GM18505 (cell line): ENCODE results near the gene PSMA5.

Source experiments
- ATAC-seq: cut with Tn5 transposase; IDR thresholded peaks from one replicate; pipeline ENCODE4 v1.9.1; 2021; ENCODE audit not compliant: unreplicated experiment
- POLR2A ChIP-seq: IDR thresholded peaks from 4 replicates; pipeline ENCODE4 v1.6.1; 2011; ENCODE audit warnings: borderline replicate concordance; ENCODE audit not compliant: insufficient read depth, insufficient read length; ENCODE audit errors: extremely low read depth

The PSMA5 gene

GRCh38 chr1:109357616-109358015, 68.6 kb downstream of the PSMA5 start:
- no peak for ATAC-seq
- no peak for TF ChIP-seq POLR2A

GRCh38 chr1:109356915-109357314, 69.3 kb downstream of the PSMA5 start:
- no peak for ATAC-seq
- TF ChIP-seq POLR2A = no peak

GRCh38 chr1:109356505-109356904, 69.7 kb downstream of the PSMA5 start:
- no peak for ATAC-seq
- TF ChIP-seq POLR2A = no peak

GRCh38 chr1:109354929-109355328, 71.3 kb downstream of the PSMA5 start:
- no peak for ATAC-seq

GRCh38 chr1:109351457-109351856, 74.8 kb downstream of the PSMA5 start:
- ATAC-seq = no peak
- TF ChIP-seq POLR2A = no peak

More at GRCh38 chr1:109354929-109355328, 71.3 kb downstream of the PSMA5 start:
- TF ChIP-seq POLR2A = no peak

GRCh38 chr1:109350655-109351054, 75.6 kb downstream of the PSMA5 start:
- ATAC-seq = no peak
- no peak for TF ChIP-seq POLR2A

GRCh38 chr1:109350182-109350581, 76.1 kb downstream of the PSMA5 start:
- TF ChIP-seq POLR2A = no peak
- ATAC-seq = no peak
